A673 (cell line): ENCODE results near the gene PBX1. TPM values are rescaled to one million over a fixed set of nuclear protein-coding genes. Genes with fewer than 3 reads are reported as not detected.
A peak's percentile ranks its signal among the peaks of the same experiment; 100 is the strongest.

Experiments used
- BruUV-seq: library from RNA; stranded (reverse); fragments of 400-500 nt; replicated peaks from 2 replicates; lab custom pipeline; 2021; lab: Mats Ljungman, UMichigan
- CTCF ChIA-PET: fragments of 300-600 bp; sonication (Branson Sonifier 250); formaldehyde crosslinking; loops from one replicate; lab custom pipeline; 2022; ENCODE audit warnings: antibody characterized with exemption; lab: Charles Lee
- POLR2A ChIA-PET: fragments of 300-600 bp; sonication (Branson Sonifier 250); formaldehyde crosslinking; loops from one replicate; lab custom pipeline; 2022; ENCODE audit warnings: antibody characterized with exemption; ENCODE audit not compliant: low non-redundant PET; lab: Charles Lee
- DNase-seq: peaks from one replicate; pipeline ENCODE4 v3.0.0-alpha.2; 2015; ENCODE audit warnings: low spot score
- H3K27ac ChIP-seq: fragments of 200-600 bp; sonication (generic); 2 replicates; pipeline ENCODE4 v1.5.1; 2016; ENCODE audit warnings: mixed run types, low read depth, mild to moderate bottlenecking, mixed read lengths, antibody characterized with exemption, low read length; ENCODE audit not compliant: poor library complexity, severe bottlenecking
- H3K27me3 ChIP-seq: fragments of 200-600 bp; sonication (generic); replicated peaks from 2 replicates; pipeline ENCODE4 v1.6.1; 2017; ENCODE audit warnings: mixed run types, low read depth, mild to moderate bottlenecking, mixed read lengths, antibody characterized with exemption, low read length; ENCODE audit not compliant: insufficient read depth, poor library complexity
- H3K36me3 ChIP-seq: fragments of 200-600 bp; sonication (generic); 2 replicates; pipeline ENCODE4 v1.6.1; 2016; ENCODE audit warnings: mixed run types, mild to moderate bottlenecking, mixed read lengths, antibody characterized with exemption, low read length; ENCODE audit not compliant: insufficient read depth, poor library complexity, severe bottlenecking
- H3K4me1 ChIP-seq: fragments of 200-600 bp; sonication (generic); 2 replicates; pipeline ENCODE4 v1.6.1; 2017; ENCODE audit warnings: mixed run types, mild to moderate bottlenecking, mixed read lengths, antibody characterized with exemption, low read length; ENCODE audit not compliant: insufficient read depth, poor library complexity, severe bottlenecking
- H3K4me3 ChIP-seq: fragments of 200-600 bp; sonication (generic); 2 replicates; pipeline ENCODE4 v1.5.1; 2016; ENCODE audit warnings: low read depth, mixed run types, mild to moderate bottlenecking, mixed read lengths, low read length; ENCODE audit not compliant: poor library complexity, severe bottlenecking
- H3K9me3 ChIP-seq: fragments of 200-600 bp; sonication (generic); 2 replicates; pipeline ENCODE4 v1.6.1; 2016; ENCODE audit warnings: mixed run types, low read depth, mild to moderate bottlenecking, mixed read lengths, antibody characterized with exemption, low read length; ENCODE audit not compliant: poor library complexity, severe bottlenecking
- CTCF ChIP-seq: fragments of 300-800, 200-600 bp; sonication (generic); conservative IDR thresholded peaks from 2 replicates; pipeline ENCODE4 v1.5.1; 2017; ENCODE audit warnings: low read depth, mild to moderate bottlenecking, antibody characterized with exemption, low read length, moderate library complexity, mixed read lengths
- EZH2 ChIP-seq: fragments of 200-600 bp; sonication (generic); IDR thresholded peaks from 2 replicates; pipeline ENCODE4 v1.6.1; 2017; ENCODE audit warnings: borderline replicate concordance, low read depth, mild to moderate bottlenecking, mixed read lengths, antibody characterized with exemption, low read length; ENCODE audit not compliant: poor library complexity, severe bottlenecking
- intact Hi-C: fragments of 100-400 bp; cut with micrococcal nuclease; formaldehyde crosslinking; loops from one replicate; pipeline ENCODE4 v1.10.0; 2022; ENCODE audit not compliant: unreplicated experiment
- total RNA-seq: library from RNA; stranded (reverse); gene quantifications from 2 replicates; pipeline ENCODE4 v1.2.3, GENCODE V29; 2021

Gene PBX1
- total RNA-seq, 1 experiment from 2014 or later: 51.5 TPM

GRCh38 chr1:164562511-164562910 is 3.5 kb downstream of the PBX1 start:
- Histone ChIP-seq H3K27ac (peak overlapping the region; percentile 27), H3K27me3 (no peaks in the 10 kb centered on the region), H3K4me3 (peak overlapping the region; percentile 82), H3K4me1 (peaks cover 35% of the 10 kb centered on the region), H3K36me3 (no peaks in the 10 kb centered on the region), H3K9me3 (no peaks in the 10 kb centered on the region)
- ChIA-PET POLR2A (no interaction called here), CTCF (no interaction called here)
- no TSS peak for BruUV-seq
- DNase-seq: no peak
- intact Hi-C loops: no loop called here
- no peak for TF ChIP-seq EZH2
- no peak for TF ChIP-seq CTCF

- Histone ChIP-seq H3K36me3 (no peaks in the 10 kb centered on the region), H3K4me1 (peaks cover 30% of the 10 kb centered on the region), H3K4me3 (peak overlapping the region; percentile 82), H3K27me3 (no peaks in the 10 kb centered on the region), H3K27ac (peak overlapping the region; percentile 27), H3K9me3 (no peaks in the 10 kb centered on the region)
- TF ChIP-seq CTCF (no peak), EZH2 (no peak)
- no peak for DNase-seq
- CTCF ChIA-PET: no interaction called here
- intact Hi-C loops: no loop called here
- BruUV-seq: no TSS peak
- POLR2A ChIA-PET: no interaction called here
Observed at GRCh38 chr1:164562947-164563520, 4.0 kb downstream of the PBX1 start.

- H3K27ac ChIP-seq: no peak overlapping the region
- H3K4me1 ChIP-seq: peaks cover 26% of the 10 kb centered on the region
- ChIA-PET POLR2A (no interaction called here), CTCF (no interaction called here)
- BruUV-seq: no TSS peak
- H3K36me3 ChIP-seq: no peaks in the 10 kb centered on the region
- no peaks in the 10 kb centered on the region for H3K9me3 ChIP-seq
- intact Hi-C loops: no loop called here
- H3K4me3 ChIP-seq: peak overlapping the region; percentile 82
- TF ChIP-seq EZH2: no peak
- TF ChIP-seq CTCF: no peak
- DNase-seq: no peak
- no peaks in the 10 kb centered on the region for H3K27me3 ChIP-seq
Observed at GRCh38 chr1:164563721-164564360, 4.9 kb downstream of the PBX1 start.
